Measurements from ENCODE around the gene PGA5. TPM values are rescaled to one million over a fixed set of nuclear protein-coding genes. Genes with fewer than 3 reads are reported as not detected.

The PGA5 gene
- total and polyA plus RNA-seq, 10 of the 15 experiments (the other 5 are each of a cell fraction or from before 2014, with no cell fraction given) = not detected

DNA sequence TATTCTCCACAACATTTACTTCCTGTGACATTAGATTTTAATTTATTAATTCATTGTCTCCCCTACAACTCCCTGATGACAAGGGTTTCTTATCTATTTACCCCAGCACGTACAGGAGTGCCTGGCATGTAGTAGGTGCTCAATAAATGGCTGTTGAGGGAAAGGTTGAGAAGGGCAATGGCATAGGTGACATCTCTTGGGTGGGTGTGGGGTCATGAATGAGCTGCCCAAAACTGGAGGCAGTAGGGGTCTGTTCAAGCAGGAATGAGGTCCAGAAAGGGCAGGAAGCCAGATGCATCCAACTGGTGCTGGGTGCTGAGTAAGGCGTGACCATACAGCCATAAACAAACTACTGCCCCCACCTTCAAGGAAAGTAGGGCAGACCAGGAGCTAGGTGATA lies 51.4 kb downstream of the PGA5 start:
- Histone ChIP-seq H3K27ac (ENCODE audit: control insufficient read depth, insufficient read depth) (no peak overlapping the region), H3K4me3 (no peak overlapping the region), H3K79me2 (ENCODE audit: control insufficient read depth, insufficient read depth, low read length) (no peaks in the 10 kb centered on the region; the same call in 1 of the 2 replicates), H2AFZ (ENCODE audit: control insufficient read depth, low read depth, low read length) (no peak overlapping the region), H3K9ac (ENCODE audit: control insufficient read depth, insufficient read depth, low read length) (no peak overlapping the region), H3K9me3 (replicated peaks; ENCODE audit: control insufficient read depth, insufficient read depth, low read length) (no peaks in the 10 kb centered on the region), H3K36me3 (ENCODE audit: control insufficient read depth in 2 of 2, insufficient read depth in 2 of 2, low read length in 1 of 2) (no peaks in the 10 kb centered on the region), H3K4me1 (ENCODE audit: control insufficient read depth, insufficient read depth, low read length) (peaks cover 12% of the 10 kb centered on the region), H3K27me3 (replicated peaks in 1 of 2; ENCODE audit: control insufficient read depth in 2 of 2, insufficient read depth in 2 of 2, low read length in 1 of 2) (no peaks in the 10 kb centered on the region), H4K20me1 (ENCODE audit: control insufficient read depth, insufficient read depth) (no peaks in the 10 kb centered on the region), H3K4me2 (ENCODE audit: control insufficient read depth, insufficient read depth) (peak overlapping the region; percentile 9; the same call in 1 of the 2 replicates)
- in situ Hi-C loops (cut with MboI) = no loop called here
- ChIA-PET SMC1A (ENCODE audit: uncharacterized antibody, unreplicated experiment) (no interaction called here), RAD21 (ENCODE audit: unreplicated experiment) (no interaction called here), POLR2A (interaction anchor here (0.6 kb wide), 1 partner anchor 81 kb away, joined by 6 read pairs; no protein-coding TSS in a partner anchor), CTCF (interaction anchor here (1.5 to 2.8 kb wide), 2 partner anchors 38 to 143 kb away, joined by 4 to 16 read pairs; no protein-coding TSS in a partner anchor)
- TF ChIP-seq ZNF592 (IDR thresholded peaks at IDR 0.05) = no peak
- no peak for TF ChIP-seq TBL1XR1 (IDR thresholded peaks at IDR 0.05; ENCODE audit: low read depth, low read length)
- TF ChIP-seq RB1 (IDR thresholded peaks at IDR 0.05; ENCODE audit: borderline replicate concordance) = no peak
- TF ChIP-seq, protein P1, sequence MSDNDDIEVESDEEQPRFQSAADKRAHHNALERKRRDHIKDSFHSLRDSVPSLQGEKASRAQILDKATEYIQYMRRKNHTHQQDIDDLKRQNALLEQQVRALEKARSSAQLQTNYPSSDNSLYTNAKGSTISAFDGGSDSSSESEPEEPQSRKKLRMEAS (IDR thresholded peaks at IDR 0.05; ENCODE audit: low read depth, low read length) = no peak
- no peak for TF ChIP-seq SREBF1 (IDR thresholded peaks at IDR 0.05; ENCODE audit: low read length)
- TF ChIP-seq STAT1 (conservative IDR thresholded peaks at IDR 0.05) = no peak
- TF ChIP-seq CBX3 (IDR thresholded peaks at IDR 0.05; ENCODE audit: borderline replicate concordance, low read depth) = no peak
- no peak for TF ChIP-seq YBX1 (IDR thresholded peaks at IDR 0.05)
- no peak for TF ChIP-seq SIN3A (IDR thresholded peaks at IDR 0.05; ENCODE audit: low read depth, low read length)
- no peak for TF ChIP-seq RAD51 (IDR thresholded peaks at IDR 0.05)
- no peak for TF ChIP-seq ETV6 (conservative IDR thresholded peaks at IDR 0.05 in 1 of 2, IDR thresholded peaks at IDR 0.05 in 1 of 2; ENCODE audit: borderline replicate concordance in 1 of 2, low read depth in 1 of 2)
- no peak for TF ChIP-seq EP300 (IDR thresholded peaks at IDR 0.05; ENCODE audit: borderline replicate concordance in 1 of 2, control insufficient read depth in 1 of 2, low read depth in 2 of 2, low read length in 2 of 2)
- no peak for TF ChIP-seq NFYB (IDR thresholded peaks at IDR 0.05; ENCODE audit: insufficient read depth, low read depth, low read length)
- ATAC-seq = no peak
- no TSS peak for BruUV-seq (replicated peaks)
- no peak for FAIRE-seq
- WGBS (ENCODE audit: insufficient coverage, insufficient replicate concordance, low lambda C conversion rate, missing lambda C conversion rate) = 65% methylated on average over 2 of the region's 2 CpGs
- intact Hi-C loops (cut with micrococcal nuclease; ENCODE audit: unreplicated experiment) = no loop called here
- no peak for DNase-seq (ENCODE audit: low read depth, low spot score)
